D721Med (cell line): ENCODE data around the gene SPATS2L.

Experiments
- DNase-seq: peaks from one replicate; pipeline ENCODE4 v3.0.0; 2011; ENCODE audit warnings: low spot score; ENCODE audit not compliant: insufficient read length
- FAIRE-seq: peaks from 2 replicates; lab custom pipeline; 2011; peaks lifted over from hg19 to GRCh38; lab: Jason Lieb, UNC
- TF ChIP-seq, protein P1 (sequence below): IDR thresholded peaks from 2 replicates; pipeline ENCODE4 v1.5.1; 2012; ENCODE audit warnings: mild to moderate bottlenecking, control low read depth; ENCODE audit not compliant: insufficient read depth; ENCODE audit errors: missing control alignments

SPATS2L gene

GRCh38 chr2:200351815-200352214, 45.3 kb downstream of the SPATS2L start:
- TF ChIP-seq, protein P1, sequence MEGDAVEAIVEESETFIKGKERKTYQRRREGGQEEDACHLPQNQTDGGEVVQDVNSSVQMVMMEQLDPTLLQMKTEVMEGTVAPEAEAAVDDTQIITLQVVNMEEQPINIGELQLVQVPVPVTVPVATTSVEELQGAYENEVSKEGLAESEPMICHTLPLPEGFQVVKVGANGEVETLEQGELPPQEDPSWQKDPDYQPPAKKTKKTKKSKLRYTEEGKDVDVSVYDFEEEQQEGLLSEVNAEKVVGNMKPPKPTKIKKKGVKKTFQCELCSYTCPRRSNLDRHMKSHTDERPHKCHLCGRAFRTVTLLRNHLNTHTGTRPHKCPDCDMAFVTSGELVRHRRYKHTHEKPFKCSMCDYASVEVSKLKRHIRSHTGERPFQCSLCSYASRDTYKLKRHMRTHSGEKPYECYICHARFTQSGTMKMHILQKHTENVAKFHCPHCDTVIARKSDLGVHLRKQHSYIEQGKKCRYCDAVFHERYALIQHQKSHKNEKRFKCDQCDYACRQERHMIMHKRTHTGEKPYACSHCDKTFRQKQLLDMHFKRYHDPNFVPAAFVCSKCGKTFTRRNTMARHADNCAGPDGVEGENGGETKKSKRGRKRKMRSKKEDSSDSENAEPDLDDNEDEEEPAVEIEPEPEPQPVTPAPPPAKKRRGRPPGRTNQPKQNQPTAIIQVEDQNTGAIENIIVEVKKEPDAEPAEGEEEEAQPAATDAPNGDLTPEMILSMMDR: no peak
- DNase-seq (no peak), FAIRE-seq (no peak)

GRCh38 chr2:200352636-200353035, 46.1 kb downstream of the SPATS2L start:
- FAIRE-seq (no peak), DNase-seq (no peak)
- TF ChIP-seq, protein P1: no peak

GRCh38 chr2:200353120-200353519, 46.6 kb downstream of the SPATS2L start:
- FAIRE-seq: no peak
- no peak for DNase-seq
- TF ChIP-seq, protein P1: no peak

DNA sequence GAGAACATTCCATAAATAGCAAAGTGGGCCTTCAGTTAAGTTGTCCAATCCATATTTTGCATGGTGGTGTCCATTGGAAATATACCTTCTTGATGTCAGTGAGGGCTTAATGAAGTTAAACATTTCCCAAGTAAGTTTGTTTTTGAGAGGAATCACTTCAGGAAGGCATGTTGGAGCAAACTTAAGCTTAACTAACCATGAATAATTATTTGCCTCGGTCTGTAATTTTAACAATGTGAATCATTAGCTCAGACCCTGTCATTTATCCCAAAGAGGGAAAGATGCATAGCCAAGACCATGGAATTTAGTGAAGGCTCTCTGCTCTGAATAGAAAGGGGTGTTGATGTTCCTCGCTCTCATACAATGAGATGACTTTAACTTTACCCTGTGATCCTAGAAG, 47.4 kb downstream of the SPATS2L start:
- DNase-seq: no peak
- FAIRE-seq: no peak
- TF ChIP-seq, protein P1: no peak

- DNase-seq (no peak), FAIRE-seq (no peak)
- TF ChIP-seq, protein P1: no peak
These were observed 48.6 kb downstream of the SPATS2L start for GRCh38 chr2:200354833-200355751.

DNA sequence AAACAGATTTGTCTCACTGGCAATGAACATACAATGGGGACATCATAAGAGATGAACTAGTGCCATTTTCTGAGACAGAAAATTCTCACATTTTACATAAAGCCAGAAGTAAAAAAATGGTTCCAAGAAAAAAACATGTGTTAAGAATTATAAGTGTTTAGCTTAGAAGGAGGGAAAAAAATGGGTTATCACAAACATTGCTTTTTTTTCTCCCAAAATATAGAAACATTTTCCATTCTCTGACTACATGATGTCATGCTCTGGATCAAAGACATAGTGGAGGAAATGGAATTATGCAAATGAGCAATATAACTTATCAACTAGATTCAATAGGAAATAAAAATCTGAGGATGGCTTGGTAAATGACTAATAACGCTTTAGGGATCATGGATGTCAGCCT, 49.8 kb downstream of the SPATS2L start:
- FAIRE-seq: no peak
- TF ChIP-seq, protein P1: no peak
- no peak for DNase-seq

GRCh38 chr2:200356857-200357384, 50.4 kb downstream of the SPATS2L start:
- no peak for DNase-seq
- FAIRE-seq: no peak

More at GRCh38 chr2:200356857-200357384, 50.4 kb downstream of the SPATS2L start:
- TF ChIP-seq, protein P1: no peak
